CD14-positive monocyte (primary cell): ENCODE data around the gene CEP85L. TPM values are rescaled to one million over a fixed set of nuclear protein-coding genes. Genes with fewer than 3 reads are reported as not detected.

Experiments
- DNase-seq, 3 donors: peaks; one replicate each; pipeline ENCODE4 v3.0.0-alpha.2; 2011 to 2022
- H2AFZ ChIP-seq: 2 replicates; pipeline ENCODE4 v1.6.0; 2012; ENCODE audit warnings: mild to moderate bottlenecking, low read depth, low read length, inconsistent platforms; ENCODE audit not compliant: insufficient read depth, poor library complexity, severe bottlenecking
- H3K27ac ChIP-seq, 2 donors: 1 replicate in 1 of 2; 2 replicates in 1 of 2; pipeline ENCODE4 v1.5.1; 2012 to 2013; ENCODE audit warnings: low read length in 2 of 2, control low read depth in 1 of 2, inconsistent platforms in 1 of 2, low read depth in 1 of 2, mild to moderate bottlenecking in 1 of 2
- H3K27me3 ChIP-seq, 2 donors: one replicate each; pipeline versions ENCODE4 v1.6.0 to v1.6.1; 2011 to 2013; ENCODE audit warnings: low read length in 2 of 2; ENCODE audit not compliant: control insufficient read depth in 2 of 2, insufficient read depth in 2 of 2
- H3K36me3 ChIP-seq, 2 donors: replicated peaks in 1 of 2; 1 replicate in 1 of 2; 2 replicates in 1 of 2; pipeline versions ENCODE4 v1.5.1 to v1.6.1; 2012 to 2013; ENCODE audit warnings: low read length in 2 of 2, control low read depth in 1 of 2, inconsistent platforms in 1 of 2, mild to moderate bottlenecking in 1 of 2; ENCODE audit not compliant: insufficient read depth in 2 of 2, control insufficient read depth in 1 of 2
- H3K4me1 ChIP-seq, 2 donors: 1 replicate in 1 of 2; 2 replicates in 1 of 2; pipeline versions ENCODE4 v1.5.1 to v1.6.1; 2012 to 2013; ENCODE audit warnings: low read length in 2 of 2, control low read depth in 1 of 2, inconsistent platforms in 1 of 2, mild to moderate bottlenecking in 1 of 2, moderate library complexity in 1 of 2; ENCODE audit not compliant: insufficient read depth in 2 of 2, control insufficient read depth in 1 of 2
- H3K4me2 ChIP-seq: replicated peaks from 2 replicates; pipeline ENCODE3; 2012; ENCODE audit warnings: low read length, moderate library complexity, mild to moderate bottlenecking; ENCODE audit not compliant: poor library complexity, severe bottlenecking; ENCODE audit errors: extremely low read depth
- H3K4me3 ChIP-seq, 3 experiments: fragments of 200-600 bp in 1 of 3; sonication (generic) in 1 of 3; replicated peaks in 1 of 3; 1 replicate in 2 of 3; 2 replicates in 1 of 3; pipeline ENCODE4 v1.5.1; 2011 to 2013; ENCODE audit warnings: low read length in 3 of 3, mild to moderate bottlenecking in 3 of 3, control low read depth in 2 of 3, low read depth in 2 of 3, inconsistent platforms in 1 of 3, moderate library complexity in 1 of 3
- H3K79me2 ChIP-seq: 2 replicates; pipeline ENCODE4 v1.6.0; 2012; ENCODE audit warnings: mild to moderate bottlenecking, control low read depth, inconsistent platforms, low read length, moderate library complexity; ENCODE audit not compliant: insufficient read depth
- H3K9ac ChIP-seq: 2 replicates; pipeline ENCODE4 v1.6.0; 2017; ENCODE audit warnings: low read length, mild to moderate bottlenecking; ENCODE audit not compliant: insufficient read depth, poor library complexity, severe bottlenecking
- H3K9me3 ChIP-seq, 2 donors: replicated peaks in 1 of 2; 1 replicate in 1 of 2; 2 replicates in 1 of 2; pipeline versions ENCODE4 v1.5.1 to v1.6.1; 2012 to 2013; ENCODE audit warnings: low read length in 2 of 2, control low read depth in 1 of 2; ENCODE audit not compliant: control insufficient read depth in 1 of 2, insufficient read depth in 1 of 2
- H4K20me1 ChIP-seq: 2 replicates; pipeline ENCODE4 v1.6.0; 2012; ENCODE audit warnings: mild to moderate bottlenecking, low read length, control low read depth, moderate library complexity; ENCODE audit not compliant: insufficient read depth
- H3K27ac Mint-ChIP-seq, 7 donors: one replicate each; pipeline ENCODE4 v1.8.0; 2020; ENCODE audit warnings: mild to moderate bottlenecking in 7 of 7, mixed read lengths in 7 of 7, moderate library complexity in 6 of 7, inconsistent platforms in 2 of 7
- H3K27me3 Mint-ChIP-seq, 3 donors: one replicate each; pipeline ENCODE4 v1.8.0; 2021 to 2022; ENCODE audit warnings: low read depth in 3 of 3, mild to moderate bottlenecking in 3 of 3, mixed read lengths in 3 of 3, moderate library complexity in 3 of 3, inconsistent platforms in 1 of 3
- H3K36me3 Mint-ChIP-seq, 2 donors: one replicate each; pipeline ENCODE4 v1.8.0; 2020; ENCODE audit warnings: mixed read lengths in 2 of 2, inconsistent platforms in 1 of 2, mild to moderate bottlenecking in 1 of 2
- H3K4me1 Mint-ChIP-seq: one replicate; pipeline ENCODE4 v1.8.0; 2020; ENCODE audit warnings: mild to moderate bottlenecking, mixed read lengths
- H3K4me3 Mint-ChIP-seq, 2 donors: one replicate each; pipeline ENCODE4 v1.8.0; 2020; ENCODE audit warnings: mild to moderate bottlenecking in 2 of 2, mixed read lengths in 2 of 2, moderate library complexity in 1 of 2
- H3K9me3 Mint-ChIP-seq, 7 donors: one replicate each; pipeline ENCODE4 v1.8.0; 2020 to 2022; ENCODE audit warnings: mixed read lengths in 7 of 7, mild to moderate bottlenecking in 6 of 7, moderate library complexity in 6 of 7, inconsistent platforms in 2 of 7
- CTCF ChIP-seq: fragments of 200-600 bp; IDR thresholded peaks from one replicate; pipeline ENCODE4 v1.8.0; 2022; ENCODE audit warnings: antibody characterized with exemption, mild to moderate bottlenecking
- WGBS: methylation state at CpG from one replicate; pipeline ENCODE4 v1.1.5; 2013; ENCODE audit warnings: missing lambda C conversion rate; ENCODE audit not compliant: insufficient coverage; 5-methylcytosine and 5-hydroxymethylcytosine counted together
- intact Hi-C, 2 donors: fragments of 100-400 bp; cut with micrococcal nuclease; formaldehyde crosslinking; loops; one replicate each; pipeline versions ENCODE4 v1.15.0 to v1.15.1; 2023
- polyA plus RNA-seq, 3 donors: library from polyadenylated mRNA; depleted of rRNA in 1 of 3; unstranded in 2 of 3; stranded (reverse) in 1 of 3; fragments of 300-500 nt in 2 of 3; fragments of >200 nt in 1 of 3; fragmentation: Illumina TruSeq in 2 of 3; gene quantifications; 1 replicate in 2 of 3; 2 replicates in 1 of 3; pipeline ENCODE4 v1.2.3, GENCODE V29; 2012 to 2021

Gene CEP85L
- polyA plus RNA-seq, 3 donors: 14.9 to 38.3 (median 19.6) TPM

DNA sequence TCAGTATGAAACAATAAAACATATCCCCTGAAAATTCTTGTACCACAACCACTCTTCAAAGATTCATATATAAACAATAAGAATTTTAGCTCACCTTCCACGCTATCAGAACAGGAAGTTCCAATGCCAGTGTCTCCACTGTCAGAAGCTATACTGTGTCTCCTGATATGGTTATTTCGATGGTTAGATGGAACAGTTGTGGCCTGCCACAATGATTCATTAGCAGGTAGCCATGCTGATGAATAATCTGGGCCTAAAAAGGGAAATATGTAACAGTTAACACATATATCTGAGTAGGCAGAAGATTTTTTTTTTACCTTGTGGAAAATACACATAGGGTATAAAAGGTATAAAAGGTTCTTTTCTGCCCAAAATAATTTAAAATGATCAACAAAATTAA is 19.0 kb downstream of the CEP85L start:
- no peak overlapping the region for H3K27ac Mint-ChIP-seq
- no peaks in the 10 kb centered on the region for H3K4me1 ChIP-seq
- H3K9ac ChIP-seq: no peak overlapping the region
- no peak overlapping the region for H3K4me2 ChIP-seq
- no peak overlapping the region for H3K4me3 ChIP-seq
- peaks cover 7% of the 10 kb centered on the region for H3K4me1 Mint-ChIP-seq
- H4K20me1 ChIP-seq: peaks cover 99% of the 10 kb centered on the region
- whole genome bisulfite sequencing: no CpG with 5 or more reads among the region's 2 CpGs
- peaks cover 30 to 48% of the 10 kb centered on the region in 2 donors for H3K36me3 Mint-ChIP-seq
- H3K27ac ChIP-seq: no peak overlapping the region
- intact Hi-C loops: no loop called here
- peaks cover 50% of the 10 kb centered on the region for H3K79me2 ChIP-seq
- no peaks in the 10 kb centered on the region for H3K27me3 ChIP-seq
- peaks cover 0 to 6% (median 4%) of the 10 kb centered on the region in 7 donors for H3K9me3 Mint-ChIP-seq
- peaks cover 0 to 1% (median 0%) of the 10 kb centered on the region in 3 donors for H3K27me3 Mint-ChIP-seq
- H3K4me3 Mint-ChIP-seq: no peak overlapping the region
- H3K36me3 ChIP-seq: peaks cover 12 to 35% of the 10 kb centered on the region in 2 donors
- DNase-seq: no peak
- TF ChIP-seq CTCF: no peak
- H2AFZ ChIP-seq: no peak overlapping the region
- no peaks in the 10 kb centered on the region for H3K9me3 ChIP-seq

DNA sequence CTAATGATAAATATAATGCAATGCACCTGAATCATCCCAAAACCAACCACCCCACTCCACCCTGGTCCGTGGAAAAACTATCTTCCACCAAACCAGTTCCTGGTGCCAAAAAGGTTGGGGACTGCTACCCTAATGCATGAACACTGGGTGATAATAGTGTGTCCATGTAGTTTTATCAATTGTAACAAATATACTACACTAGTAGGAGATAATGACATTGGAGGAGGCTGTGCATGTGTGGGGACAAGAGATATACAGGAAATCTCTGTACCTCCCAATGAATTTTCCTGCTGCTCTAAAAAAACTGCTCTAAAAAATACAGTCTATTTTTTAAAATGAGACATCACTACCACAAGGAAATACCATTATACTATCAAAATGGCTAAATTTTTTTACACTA is 20.5 kb downstream of the CEP85L start:
- no peak overlapping the region for H3K27ac Mint-ChIP-seq
- peaks cover 99% of the 10 kb centered on the region for H4K20me1 ChIP-seq
- H3K4me1 Mint-ChIP-seq: peaks cover 5% of the 10 kb centered on the region
- no peaks in the 10 kb centered on the region for H3K27me3 ChIP-seq
- H3K9ac ChIP-seq: no peak overlapping the region
- no CpG with 5 or more reads among the region's 1 CpG for WGBS
- no peaks in the 10 kb centered on the region for H3K4me1 ChIP-seq
- H3K9me3 ChIP-seq: peaks cover 0 to 8% of the 10 kb centered on the region in 2 donors
- H3K4me3 ChIP-seq: no peak overlapping the region
- no peak overlapping the region for H3K4me3 Mint-ChIP-seq
- peaks cover 0 to 1% (median 0%) of the 10 kb centered on the region in 3 donors for H3K27me3 Mint-ChIP-seq
- peaks cover 41 to 62% of the 10 kb centered on the region in 2 donors for H3K36me3 Mint-ChIP-seq
- no peak for DNase-seq
- intact Hi-C loops: no loop called here
- H2AFZ ChIP-seq: no peak overlapping the region
- H3K79me2 ChIP-seq: peaks cover 50% of the 10 kb centered on the region
- no peak overlapping the region for H3K4me2 ChIP-seq
- H3K36me3 ChIP-seq: peaks cover 12 to 41% of the 10 kb centered on the region in 2 donors
- no peak for TF ChIP-seq CTCF
- H3K9me3 Mint-ChIP-seq: peaks cover 8 to 17% (median 10%) of the 10 kb centered on the region in 7 donors
- no peak overlapping the region for H3K27ac ChIP-seq
